H9 (cell line): ENCODE data around the gene HSPA12A. TPM values are rescaled to one million over a fixed set of nuclear protein-coding genes. Genes with fewer than 3 reads are reported as not detected.

Source experiments
- DNase-seq: peaks from one replicate; pipeline ENCODE4 v3.0.0-alpha.2; 2017
- H2AFZ ChIP-seq: one replicate; pipeline ENCODE4 v1.6.1; 2013; ENCODE audit warnings: mild to moderate bottlenecking, low read length, control low read depth, moderate library complexity
- H2AK5ac ChIP-seq: 2 replicates; pipeline ENCODE4 v1.6.1; 2013; ENCODE audit warnings: low read length, control low read depth, mixed read lengths; ENCODE audit not compliant: insufficient read length
- H2BK120ac ChIP-seq: one replicate; pipeline ENCODE4 v1.6.1; 2013; ENCODE audit warnings: low read depth, mild to moderate bottlenecking, low read length, control low read depth, inconsistent platforms; ENCODE audit not compliant: poor library complexity, severe bottlenecking
- H2BK12ac ChIP-seq: 2 replicates; pipeline ENCODE4 v1.6.1; 2013; ENCODE audit warnings: low read length, control low read depth, mixed read lengths, low read depth; ENCODE audit not compliant: insufficient read length
- H2BK15ac ChIP-seq: 2 replicates; pipeline ENCODE4 v1.6.1; 2013; ENCODE audit warnings: low read depth, low read length, control low read depth
- H2BK20ac ChIP-seq: one replicate; pipeline ENCODE4 v1.6.1; 2013; ENCODE audit warnings: low read depth, mild to moderate bottlenecking, low read length, control low read depth, inconsistent platforms; ENCODE audit not compliant: poor library complexity, severe bottlenecking
- H2BK5ac ChIP-seq: 2 replicates; pipeline ENCODE4 v1.6.1; 2013; ENCODE audit warnings: low read length, control low read depth, mixed read lengths; ENCODE audit not compliant: insufficient read length
- H3K14ac ChIP-seq: 2 replicates; pipeline ENCODE4 v1.6.1; 2013; ENCODE audit warnings: low read length, control low read depth; ENCODE audit not compliant: insufficient read depth
- H3K18ac ChIP-seq: 2 replicates; pipeline ENCODE4 v1.6.1; 2013; ENCODE audit warnings: low read depth, mild to moderate bottlenecking, mixed read lengths, low read length, control low read depth; ENCODE audit not compliant: insufficient read length
- H3K23ac ChIP-seq: 2 replicates; pipeline ENCODE4 v1.6.1; 2013; ENCODE audit warnings: low read length, control low read depth, mixed read lengths, low read depth; ENCODE audit not compliant: insufficient read length
- H3K23me2 ChIP-seq: 2 replicates; pipeline ENCODE4 v1.6.1; 2013; ENCODE audit warnings: low read depth, mild to moderate bottlenecking, mixed read lengths, low read length, control low read depth; ENCODE audit not compliant: insufficient read length, poor library complexity, severe bottlenecking
- H3K27ac ChIP-seq: 2 replicates; pipeline ENCODE4 v1.5.1; 2013; ENCODE audit warnings: low read length, control low read depth, mixed read lengths, low read depth; ENCODE audit not compliant: insufficient read length
- H3K27me3 ChIP-seq: 2 replicates; pipeline ENCODE4 v1.6.1; 2013; ENCODE audit warnings: low read length, control low read depth, inconsistent platforms; ENCODE audit not compliant: insufficient read depth
- H3K4ac ChIP-seq: 2 replicates; pipeline ENCODE4 v1.6.1; 2013; ENCODE audit warnings: low read depth, mild to moderate bottlenecking, control low read depth, inconsistent platforms, low read length, moderate library complexity
- H3K4me1 ChIP-seq: 2 replicates; pipeline ENCODE4 v1.6.1; 2013; ENCODE audit warnings: low read length, control low read depth, inconsistent platforms; ENCODE audit not compliant: insufficient read depth
- H3K4me2 ChIP-seq: 2 replicates; pipeline ENCODE4 v1.6.1; 2013; ENCODE audit warnings: low read length, control low read depth, mixed read lengths; ENCODE audit not compliant: insufficient read length, insufficient read depth
- H3K56ac ChIP-seq: 2 replicates; pipeline ENCODE4 v1.6.1; 2013; ENCODE audit warnings: low read depth, mild to moderate bottlenecking, mixed read lengths, low read length, control low read depth; ENCODE audit not compliant: insufficient read length
- H3K79me1 ChIP-seq: 2 replicates; pipeline ENCODE4 v1.6.1; 2013; ENCODE audit warnings: low read depth, mild to moderate bottlenecking, moderate library complexity, low read length, control low read depth, inconsistent platforms; ENCODE audit not compliant: insufficient read depth, poor library complexity, severe bottlenecking
- H3K79me2 ChIP-seq: 2 replicates; pipeline ENCODE4 v1.6.1; 2013; ENCODE audit warnings: low read length, control low read depth, inconsistent platforms; ENCODE audit not compliant: insufficient read depth
- H3K9ac ChIP-seq: 2 replicates; pipeline ENCODE4 v1.6.1; 2013; ENCODE audit warnings: low read length, control low read depth, mixed read lengths; ENCODE audit not compliant: insufficient read length; ENCODE audit errors: extremely low read depth
- H3K9me3 ChIP-seq: one replicate; pipeline ENCODE4 v1.6.1; 2013; ENCODE audit warnings: low read depth, low read length, inconsistent platforms; ENCODE audit not compliant: control insufficient read depth
- H3T11ph ChIP-seq: one replicate; pipeline ENCODE4 v1.6.1; 2013; ENCODE audit warnings: mild to moderate bottlenecking, low read length, control low read depth, inconsistent platforms
- H4K20me1 ChIP-seq: one replicate; pipeline ENCODE4 v1.6.1; 2013; ENCODE audit not compliant: control insufficient read depth, insufficient read length, insufficient read depth
- H4K5ac ChIP-seq: 2 replicates; pipeline ENCODE4 v1.6.1; 2013; ENCODE audit warnings: low read depth, mild to moderate bottlenecking, mixed read lengths, low read length, control low read depth; ENCODE audit not compliant: insufficient read length
- H4K8ac ChIP-seq: replicated peaks from 2 replicates; pipeline ENCODE4 v1.6.1; 2013; ENCODE audit warnings: low read length, control low read depth, mixed read lengths, low read depth; ENCODE audit not compliant: insufficient read length
- H4K91ac ChIP-seq: 2 replicates; pipeline ENCODE4 v1.6.1; 2013; ENCODE audit warnings: low read depth, mild to moderate bottlenecking, moderate library complexity, mixed read lengths, low read length, control low read depth; ENCODE audit not compliant: insufficient read length
- H3K27ac Mint-ChIP-seq, 3 experiments: 2 replicates in 2 of 3; 3 replicates in 1 of 3; pipeline ENCODE4 v1.8.0; 2020 to 2021; ENCODE audit warnings: mixed read lengths in 3 of 3, mild to moderate bottlenecking in 1 of 3, moderate library complexity in 1 of 3
- H3K27me3 Mint-ChIP-seq: 2 replicates; pipeline ENCODE4 v1.8.0; 2021; ENCODE audit warnings: low read depth, mild to moderate bottlenecking, moderate library complexity, mixed read lengths
- H3K36me3 Mint-ChIP-seq, 3 experiments: 2 replicates in 2 of 3; 3 replicates in 1 of 3; pipeline ENCODE4 v1.8.0; 2020 to 2021; ENCODE audit warnings: low read depth in 3 of 3, mixed read lengths in 3 of 3; ENCODE audit not compliant: insufficient read depth in 1 of 3
- H3K4me1 Mint-ChIP-seq, 2 experiments: 2 replicates each; pipeline ENCODE4 v1.8.0; 2020; ENCODE audit warnings: mixed read lengths in 2 of 2
- H3K4me3 Mint-ChIP-seq, 2 experiments: 2 replicates in 1 of 2; 3 replicates in 1 of 2; pipeline ENCODE4 v1.8.0; 2020 to 2021; ENCODE audit warnings: mild to moderate bottlenecking in 2 of 2, mixed read lengths in 2 of 2, moderate library complexity in 1 of 2
- H3K9me3 Mint-ChIP-seq, 2 experiments: 2 replicates in 1 of 2; 3 replicates in 1 of 2; pipeline ENCODE4 v1.8.0; 2020; ENCODE audit warnings: mild to moderate bottlenecking in 2 of 2, mixed read lengths in 2 of 2, moderate library complexity in 1 of 2
- whole genome bisulfite sequencing: extraction: QIAGEN DNeasy Blood & Tissue Kit; methylation state at CpG from one replicate; pipeline ENCODE4 v1.1.7; 2013; ENCODE audit warnings: missing lambda C conversion rate, low lambda C conversion rate, mixed read lengths; ENCODE audit not compliant: insufficient read length; ENCODE audit errors: extremely low coverage; 5-methylcytosine and 5-hydroxymethylcytosine counted together
- total RNA-seq: library from RNA; stranded (reverse); gene quantifications from 2 replicates; pipeline ENCODE4 v1.2.1, GENCODE V29; 2021
- TF ChIP-seq, protein P1 (sequence below): fragments of 200-600 bp; sonication (generic); conservative IDR thresholded peaks from 3 replicates; pipeline ENCODE4 v1.8.0; 2021; ENCODE audit warnings: antibody characterized with exemption, mild to moderate bottlenecking

The HSPA12A gene
- total RNA-seq, 1 experiment from 2014 or later = 3.2 TPM

- WGBS = no CpG with 5 or more reads among the region's 2 CpGs
- H3K27me3 Mint-ChIP-seq = peaks cover 7% of the 10 kb centered on the region
Observed at GRCh38 chr10:116718058-116718457, 24.3 kb downstream of the HSPA12A start.

More at GRCh38 chr10:116718058-116718457, 24.3 kb downstream of the HSPA12A start:
- Histone ChIP-seq H3K56ac (no peak overlapping the region), H4K5ac (no peak overlapping the region), H3K18ac (no peak overlapping the region), H3K4ac (no peak overlapping the region), H3K23ac (no peak overlapping the region), H4K20me1 (no peaks in the 10 kb centered on the region), H3K79me2 (no peaks in the 10 kb centered on the region), H4K8ac (no peak overlapping the region), H3K27me3 (no peaks in the 10 kb centered on the region), H3K4me2 (no peak overlapping the region), H3K14ac (no peak overlapping the region), H3K9me3 (no peaks in the 10 kb centered on the region), H3K79me1 (no peaks in the 10 kb centered on the region), H2BK20ac (no peak overlapping the region), H3K4me1 (no peaks in the 10 kb centered on the region), H2BK120ac (no peak overlapping the region), H3K23me2 (no peaks in the 10 kb centered on the region), H2BK5ac (no peak overlapping the region), H3K9ac (no peak overlapping the region), H2BK12ac (no peak overlapping the region), H2BK15ac (no peak overlapping the region), H3T11ph (no peak overlapping the region), H2AK5ac (no peak overlapping the region), H2AFZ (no peak overlapping the region), H4K91ac (no peak overlapping the region), H3K27ac (no peak overlapping the region)
- H3K4me1 Mint-ChIP-seq = peaks cover 20 to 29% of the 10 kb centered on the region in 2 experiments
- TF ChIP-seq, protein P1, sequence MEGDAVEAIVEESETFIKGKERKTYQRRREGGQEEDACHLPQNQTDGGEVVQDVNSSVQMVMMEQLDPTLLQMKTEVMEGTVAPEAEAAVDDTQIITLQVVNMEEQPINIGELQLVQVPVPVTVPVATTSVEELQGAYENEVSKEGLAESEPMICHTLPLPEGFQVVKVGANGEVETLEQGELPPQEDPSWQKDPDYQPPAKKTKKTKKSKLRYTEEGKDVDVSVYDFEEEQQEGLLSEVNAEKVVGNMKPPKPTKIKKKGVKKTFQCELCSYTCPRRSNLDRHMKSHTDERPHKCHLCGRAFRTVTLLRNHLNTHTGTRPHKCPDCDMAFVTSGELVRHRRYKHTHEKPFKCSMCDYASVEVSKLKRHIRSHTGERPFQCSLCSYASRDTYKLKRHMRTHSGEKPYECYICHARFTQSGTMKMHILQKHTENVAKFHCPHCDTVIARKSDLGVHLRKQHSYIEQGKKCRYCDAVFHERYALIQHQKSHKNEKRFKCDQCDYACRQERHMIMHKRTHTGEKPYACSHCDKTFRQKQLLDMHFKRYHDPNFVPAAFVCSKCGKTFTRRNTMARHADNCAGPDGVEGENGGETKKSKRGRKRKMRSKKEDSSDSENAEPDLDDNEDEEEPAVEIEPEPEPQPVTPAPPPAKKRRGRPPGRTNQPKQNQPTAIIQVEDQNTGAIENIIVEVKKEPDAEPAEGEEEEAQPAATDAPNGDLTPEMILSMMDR = no peak
- H3K9me3 Mint-ChIP-seq = no peaks in the 10 kb centered on the region
- no peaks in the 10 kb centered on the region for H3K36me3 Mint-ChIP-seq
- no peak overlapping the region for H3K4me3 Mint-ChIP-seq
- DNase-seq = no peak
- H3K27ac Mint-ChIP-seq = no peak overlapping the region
